SK-N-SH (cell line): ENCODE results near the gene USP28. TPM values are rescaled to one million over a fixed set of nuclear protein-coding genes. Genes with fewer than 3 reads are reported as not detected.

Experiments
- CTCF ChIA-PET: fragments of 300-600, 350-600 bp; formaldehyde crosslinking; extraction: SDS; loops from one replicate; lab custom pipeline; 2021; lab: Yijun Ruan, JAX
- POLR2A ChIA-PET: fragments of 350-600 bp; sonication (Branson Sonifier 250); formaldehyde crosslinking; extraction: SDS; loops from one replicate; lab custom pipeline; 2020; ENCODE audit warnings: antibody characterized with exemption, inconsistent platforms; lab: Yijun Ruan, JAX
- DNase-seq: peaks from one replicate; pipeline ENCODE4 v3.0.0; 2012
- H2AFZ ChIP-seq: fragments of 200-600 bp; sonication (generic); 2 replicates; pipeline ENCODE4 v1.8.1; 2016; ENCODE audit warnings: antibody characterized with exemption, mild to moderate bottlenecking, low read depth
- H3F3A ChIP-seq: fragments of 200-600 bp; sonication (generic); replicated peaks from 2 replicates; pipeline ENCODE3; 2016; ENCODE audit warnings: antibody characterized with exemption, mild to moderate bottlenecking; ENCODE audit not compliant: insufficient read depth
- H3K27ac ChIP-seq, 2 experiments: fragments of 200-500 bp in 1 of 2; fragments of 200-600 bp in 1 of 2; sonication (Bioruptor generic) in 1 of 2; sonication (generic), shearing (Covaris generic) in 1 of 2; 2 replicates each; pipeline versions ENCODE4 v1.5.1 to v1.6.1; 2014 to 2016; ENCODE audit warnings: low read depth in 2 of 2, inconsistent platforms in 1 of 2, low read length in 1 of 2, mild to moderate bottlenecking in 1 of 2, mixed read lengths in 1 of 2
- H3K27me3 ChIP-seq: fragments of 200-600 bp; sonication (generic), shearing (Covaris generic); 2 replicates; pipeline ENCODE4 v1.6.1; 2016; ENCODE audit warnings: mixed run types; ENCODE audit not compliant: insufficient read depth
- H3K36me3 ChIP-seq, 2 experiments: fragments of 200-500 bp in 1 of 2; fragments of 200-600 bp in 1 of 2; sonication (Bioruptor generic) in 1 of 2; sonication (generic) in 1 of 2; replicated peaks in 1 of 2; 2 replicates each; pipeline versions ENCODE3 to v1.5.1; 2014 to 2016; ENCODE audit warnings: low read length in 1 of 2, mild to moderate bottlenecking in 1 of 2; ENCODE audit not compliant: insufficient read depth in 2 of 2, control insufficient read depth in 1 of 2
- H3K4me1 ChIP-seq, 2 experiments: fragments of 200-500 bp in 1 of 2; fragments of 200-600 bp in 1 of 2; sonication (Bioruptor generic) in 1 of 2; sonication (generic), shearing (Covaris generic) in 1 of 2; 2 replicates each; pipeline versions ENCODE4 v1.5.1 to v1.6.1; 2014 to 2016; ENCODE audit warnings: low read depth in 1 of 2, low read length in 1 of 2, mixed run types in 1 of 2; ENCODE audit not compliant: insufficient read depth in 2 of 2, control insufficient read depth in 1 of 2
- H3K4me2 ChIP-seq: fragments of 200-600 bp; sonication (generic), shearing (Covaris generic); 2 replicates; pipeline ENCODE4 v1.6.1; 2017; ENCODE audit warnings: mixed run types
- H3K4me3 ChIP-seq, 2 experiments: fragments of 200-500 bp in 1 of 2; fragments of 200-600 bp in 1 of 2; sonication (Bioruptor generic) in 1 of 2; sonication (generic), shearing (Covaris generic) in 1 of 2; 2 replicates each; pipeline versions ENCODE4 v1.5.1 to v1.8.1; 2014 to 2016; ENCODE audit warnings: low read depth in 2 of 2, inconsistent platforms in 1 of 2, low read length in 1 of 2, mild to moderate bottlenecking in 1 of 2, mixed read lengths in 1 of 2, moderate library complexity in 1 of 2
- H3K79me2 ChIP-seq: fragments of 200-600 bp; sonication (generic); 2 replicates; pipeline ENCODE4 v1.8.1; 2017; ENCODE audit warnings: mild to moderate bottlenecking; ENCODE audit not compliant: insufficient read depth
- H3K9ac ChIP-seq: fragments of 200-600 bp; sonication (generic); 2 replicates; pipeline ENCODE4 v1.6.1; 2017; ENCODE audit warnings: mixed run types
- H3K9me2 ChIP-seq: fragments of 200-600 bp; sonication (generic); 2 replicates; pipeline ENCODE4 v1.6.1; 2017; ENCODE audit warnings: mixed run types
- H3K9me3 ChIP-seq: fragments of 200-600 bp; sonication (generic); 2 replicates; pipeline ENCODE4 v1.6.1; 2017; ENCODE audit warnings: mixed run types, mild to moderate bottlenecking, moderate library complexity
- H4K20me1 ChIP-seq: fragments of 200-600 bp; sonication (generic); 2 replicates; pipeline ENCODE4 v1.6.1; 2017; ENCODE audit warnings: mild to moderate bottlenecking, mixed run types; ENCODE audit not compliant: insufficient read depth
- ELF1 ChIP-seq: IDR thresholded peaks from 2 replicates; pipeline ENCODE4 v1.4.0; 2012
- EP300 ChIP-seq, 2 experiments: IDR thresholded peaks; 2 replicates each; pipeline versions ENCODE4 v1.4.0 to v1.6.1; 2012; ENCODE audit warnings: borderline replicate concordance in 1 of 2, low read depth in 1 of 2, low read length in 1 of 2
- FOSL2 ChIP-seq: IDR thresholded peaks from 2 replicates; pipeline ENCODE4 v1.4.0; 2012; ENCODE audit warnings: low read depth, mild to moderate bottlenecking, moderate library complexity, borderline replicate concordance
- NFIC ChIP-seq: IDR thresholded peaks from 2 replicates; pipeline ENCODE4 v1.4.0; 2012; ENCODE audit warnings: borderline replicate concordance
- NRF1 ChIP-seq: IDR thresholded peaks from 2 replicates; pipeline ENCODE4 v1.6.1; 2012; ENCODE audit warnings: low read depth, mild to moderate bottlenecking, low read length
- RAD21 ChIP-seq: IDR thresholded peaks from 2 replicates; pipeline ENCODE4 v1.6.1; 2012; ENCODE audit warnings: mild to moderate bottlenecking, low read length
- RFX5 ChIP-seq: IDR thresholded peaks from 2 replicates; pipeline ENCODE4 v1.6.1; 2012; ENCODE audit warnings: mild to moderate bottlenecking, improper control_type of control experiment, low read length
- SMC3 ChIP-seq: IDR thresholded peaks from 2 replicates; pipeline ENCODE4 v1.6.1; 2012; ENCODE audit warnings: low read depth, low read length, improper control_type of control experiment
- TAF1 ChIP-seq: IDR thresholded peaks from 2 replicates; pipeline ENCODE4 v1.6.1; 2012; ENCODE audit warnings: low read depth, mild to moderate bottlenecking, low read length, moderate library complexity, borderline replicate concordance
- TEAD4 ChIP-seq: IDR thresholded peaks from 2 replicates; pipeline ENCODE4 v1.4.0; 2012; ENCODE audit warnings: mild to moderate bottlenecking, borderline replicate concordance; ENCODE audit not compliant: insufficient read depth
- WGBS: methylation state at CpG from one replicate; pipeline ENCODE4 v1.1.6; 2017; ENCODE audit warnings: low lambda C conversion rate; 5-methylcytosine and 5-hydroxymethylcytosine counted together
- polyA plus RNA-seq, 3 experiments: library from polyadenylated mRNA; depleted of rRNA; stranded (reverse); fragments of >200 nt; gene quantifications; 2 replicates each; pipeline ENCODE4 v1.2.3, GENCODE V29; 2012
- TF ChIP-seq, protein P1 (sequence below): fragments of 150-350 bp; IDR thresholded peaks from 2 replicates; pipeline ENCODE4 v1.6.1; 2016; ENCODE audit warnings: mild to moderate bottlenecking, low read depth, low read length
- TF ChIP-seq, protein P2 (sequence below): IDR thresholded peaks from 2 replicates; pipeline ENCODE4 v1.4.0; 2012; ENCODE audit warnings: low read depth, borderline replicate concordance
- TF ChIP-seq, protein P3 (sequence below): IDR thresholded peaks from 2 replicates; pipeline ENCODE4 v1.6.1; 2012; ENCODE audit warnings: mild to moderate bottlenecking, low read depth, low read length, moderate library complexity
- TF ChIP-seq, protein P4 (sequence below): fragments of 200-600 bp; sonication (generic); IDR thresholded peaks from 2 replicates; pipeline ENCODE4 v1.6.1; 2017; ENCODE audit warnings: antibody characterized with exemption, mild to moderate bottlenecking, moderate library complexity
- TF ChIP-seq, protein P5 (sequence below): IDR thresholded peaks from 2 replicates; pipeline ENCODE4; 2012

Gene USP28
- polyA plus RNA-seq, 1 of the 3 experiments (the other 2 are of a cell fraction) = 20.0 TPM

DNA sequence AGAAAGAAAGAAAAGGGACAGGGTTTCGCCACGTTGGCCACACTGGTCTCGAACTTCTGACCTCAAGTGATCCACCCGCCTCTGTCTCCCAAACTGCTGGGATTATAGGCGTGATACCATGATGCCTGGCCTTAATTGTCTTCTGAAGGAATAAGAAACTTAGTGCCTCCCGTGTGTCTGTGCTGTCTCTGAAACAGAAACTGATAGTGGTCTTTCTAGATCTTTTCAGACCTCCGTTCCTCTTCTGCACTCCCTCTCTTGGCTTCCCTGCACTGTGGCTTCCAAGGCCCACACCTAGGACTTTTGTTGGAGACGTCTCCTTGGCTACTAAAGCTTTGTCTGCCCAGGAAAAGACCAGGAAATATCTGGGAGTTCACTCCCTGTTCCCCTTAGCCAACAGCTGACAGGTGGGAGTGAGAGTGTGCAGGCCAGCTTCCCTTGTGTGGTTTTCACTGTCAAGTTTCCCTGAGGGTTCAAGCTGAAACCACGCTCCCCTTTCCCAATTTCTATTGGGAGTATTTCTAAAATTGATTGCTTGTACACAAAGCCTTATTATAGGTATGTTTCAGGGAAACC lies 19.1 kb upstream of the USP28 start:
- H3K9ac ChIP-seq = no peak overlapping the region
- CTCF ChIA-PET = interaction anchor here (1.3 to 11.6 kb wide), 7 partner anchors 11 to 368 kb away, joined by 3 to 376 read pairs (median 7); partner anchors contain the start of gene HTR3B
- H3K9me3 ChIP-seq = no peaks in the 10 kb centered on the region
- WGBS = 46% methylated on average over 9 of the region's 9 CpGs
- no peaks in the 10 kb centered on the region for H3K27me3 ChIP-seq
- H3K27ac ChIP-seq = no peak overlapping the region
- H3K79me2 ChIP-seq = no peaks in the 10 kb centered on the region
- no peak overlapping the region for H3K4me3 ChIP-seq
- no peaks in the 10 kb centered on the region for H3F3A ChIP-seq
- POLR2A ChIA-PET = no interaction called here
- TF ChIP-seq, protein P1, sequence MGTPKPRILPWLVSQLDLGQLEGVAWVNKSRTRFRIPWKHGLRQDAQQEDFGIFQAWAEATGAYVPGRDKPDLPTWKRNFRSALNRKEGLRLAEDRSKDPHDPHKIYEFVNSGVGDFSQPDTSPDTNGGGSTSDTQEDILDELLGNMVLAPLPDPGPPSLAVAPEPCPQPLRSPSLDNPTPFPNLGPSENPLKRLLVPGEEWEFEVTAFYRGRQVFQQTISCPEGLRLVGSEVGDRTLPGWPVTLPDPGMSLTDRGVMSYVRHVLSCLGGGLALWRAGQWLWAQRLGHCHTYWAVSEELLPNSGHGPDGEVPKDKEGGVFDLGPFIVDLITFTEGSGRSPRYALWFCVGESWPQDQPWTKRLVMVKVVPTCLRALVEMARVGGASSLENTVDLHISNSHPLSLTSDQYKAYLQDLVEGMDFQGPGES = no peak
- TF ChIP-seq TAF1 = no peak
- TF ChIP-seq SMC3 = no peak
- TF ChIP-seq, protein P2, sequence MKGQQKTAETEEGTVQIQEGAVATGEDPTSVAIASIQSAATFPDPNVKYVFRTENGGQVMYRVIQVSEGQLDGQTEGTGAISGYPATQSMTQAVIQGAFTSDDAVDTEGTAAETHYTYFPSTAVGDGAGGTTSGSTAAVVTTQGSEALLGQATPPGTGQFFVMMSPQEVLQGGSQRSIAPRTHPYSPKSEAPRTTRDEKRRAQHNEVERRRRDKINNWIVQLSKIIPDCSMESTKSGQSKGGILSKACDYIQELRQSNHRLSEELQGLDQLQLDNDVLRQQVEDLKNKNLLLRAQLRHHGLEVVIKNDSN = no peak
- no peak for DNase-seq
- H3K4me1 ChIP-seq = no peaks in the 10 kb centered on the region
- H4K20me1 ChIP-seq = no peaks in the 10 kb centered on the region
- no peaks in the 10 kb centered on the region for H3K9me2 ChIP-seq
- no peaks in the 10 kb centered on the region for H3K36me3 ChIP-seq
- no peak overlapping the region for H3K4me2 ChIP-seq
- no peak overlapping the region for H2AFZ ChIP-seq

DNA sequence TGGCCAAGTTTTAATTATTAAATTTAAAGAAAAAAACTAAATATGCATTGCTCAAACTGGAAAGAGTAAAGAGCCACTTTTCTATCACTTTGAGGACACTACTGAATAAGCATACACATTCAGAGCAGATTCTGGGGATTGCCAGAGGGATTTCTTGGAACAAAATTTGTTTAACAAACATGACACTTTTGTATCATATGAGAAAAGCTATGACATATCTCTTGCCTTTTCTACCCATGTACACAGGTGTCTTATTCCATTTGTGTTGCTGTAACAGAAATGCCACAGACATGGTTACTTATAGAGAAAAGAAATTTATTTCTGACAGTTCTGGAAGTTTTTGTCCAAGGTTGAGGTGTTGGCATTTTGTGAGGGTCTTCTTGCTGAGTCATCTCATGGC lies 13.5 kb upstream of the USP28 start:
- ChIA-PET POLR2A (no interaction called here), CTCF (interaction anchor here (2.8 kb wide), 1 partner anchor 372 kb away, joined by 15 read pairs; no protein-coding TSS in a partner anchor)
- Histone ChIP-seq H3K4me2 (no peak overlapping the region), H3K9ac (no peak overlapping the region), H3K9me3 (no peaks in the 10 kb centered on the region), H3K36me3 (no peaks in the 10 kb centered on the region), H3K79me2 (no peaks in the 10 kb centered on the region), H4K20me1 (no peaks in the 10 kb centered on the region), H3K27me3 (no peaks in the 10 kb centered on the region), H2AFZ (no peak overlapping the region), H3K9me2 (no peaks in the 10 kb centered on the region), H3F3A (no peaks in the 10 kb centered on the region), H3K27ac (no peak overlapping the region), H3K4me3 (no peak overlapping the region), H3K4me1 (no peaks in the 10 kb centered on the region)
- no peak for TF ChIP-seq NRF1
- TF ChIP-seq EP300 (IDR thresholded peaks at IDR 0.05; ENCODE audit: borderline replicate concordance in 1 of 2, low read depth in 1 of 2, low read length in 1 of 2) = no peak
- TF ChIP-seq, protein P1 = no peak
- no peak for TF ChIP-seq FOSL2
- TF ChIP-seq, protein P3, sequence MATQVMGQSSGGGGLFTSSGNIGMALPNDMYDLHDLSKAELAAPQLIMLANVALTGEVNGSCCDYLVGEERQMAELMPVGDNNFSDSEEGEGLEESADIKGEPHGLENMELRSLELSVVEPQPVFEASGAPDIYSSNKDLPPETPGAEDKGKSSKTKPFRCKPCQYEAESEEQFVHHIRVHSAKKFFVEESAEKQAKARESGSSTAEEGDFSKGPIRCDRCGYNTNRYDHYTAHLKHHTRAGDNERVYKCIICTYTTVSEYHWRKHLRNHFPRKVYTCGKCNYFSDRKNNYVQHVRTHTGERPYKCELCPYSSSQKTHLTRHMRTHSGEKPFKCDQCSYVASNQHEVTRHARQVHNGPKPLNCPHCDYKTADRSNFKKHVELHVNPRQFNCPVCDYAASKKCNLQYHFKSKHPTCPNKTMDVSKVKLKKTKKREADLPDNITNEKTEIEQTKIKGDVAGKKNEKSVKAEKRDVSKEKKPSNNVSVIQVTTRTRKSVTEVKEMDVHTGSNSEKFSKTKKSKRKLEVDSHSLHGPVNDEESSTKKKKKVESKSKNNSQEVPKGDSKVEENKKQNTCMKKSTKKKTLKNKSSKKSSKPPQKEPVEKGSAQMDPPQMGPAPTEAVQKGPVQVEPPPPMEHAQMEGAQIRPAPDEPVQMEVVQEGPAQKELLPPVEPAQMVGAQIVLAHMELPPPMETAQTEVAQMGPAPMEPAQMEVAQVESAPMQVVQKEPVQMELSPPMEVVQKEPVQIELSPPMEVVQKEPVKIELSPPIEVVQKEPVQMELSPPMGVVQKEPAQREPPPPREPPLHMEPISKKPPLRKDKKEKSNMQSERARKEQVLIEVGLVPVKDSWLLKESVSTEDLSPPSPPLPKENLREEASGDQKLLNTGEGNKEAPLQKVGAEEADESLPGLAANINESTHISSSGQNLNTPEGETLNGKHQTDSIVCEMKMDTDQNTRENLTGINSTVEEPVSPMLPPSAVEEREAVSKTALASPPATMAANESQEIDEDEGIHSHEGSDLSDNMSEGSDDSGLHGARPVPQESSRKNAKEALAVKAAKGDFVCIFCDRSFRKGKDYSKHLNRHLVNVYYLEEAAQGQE = no peak
- TF ChIP-seq NFIC = no peak
- TF ChIP-seq, protein P4, sequence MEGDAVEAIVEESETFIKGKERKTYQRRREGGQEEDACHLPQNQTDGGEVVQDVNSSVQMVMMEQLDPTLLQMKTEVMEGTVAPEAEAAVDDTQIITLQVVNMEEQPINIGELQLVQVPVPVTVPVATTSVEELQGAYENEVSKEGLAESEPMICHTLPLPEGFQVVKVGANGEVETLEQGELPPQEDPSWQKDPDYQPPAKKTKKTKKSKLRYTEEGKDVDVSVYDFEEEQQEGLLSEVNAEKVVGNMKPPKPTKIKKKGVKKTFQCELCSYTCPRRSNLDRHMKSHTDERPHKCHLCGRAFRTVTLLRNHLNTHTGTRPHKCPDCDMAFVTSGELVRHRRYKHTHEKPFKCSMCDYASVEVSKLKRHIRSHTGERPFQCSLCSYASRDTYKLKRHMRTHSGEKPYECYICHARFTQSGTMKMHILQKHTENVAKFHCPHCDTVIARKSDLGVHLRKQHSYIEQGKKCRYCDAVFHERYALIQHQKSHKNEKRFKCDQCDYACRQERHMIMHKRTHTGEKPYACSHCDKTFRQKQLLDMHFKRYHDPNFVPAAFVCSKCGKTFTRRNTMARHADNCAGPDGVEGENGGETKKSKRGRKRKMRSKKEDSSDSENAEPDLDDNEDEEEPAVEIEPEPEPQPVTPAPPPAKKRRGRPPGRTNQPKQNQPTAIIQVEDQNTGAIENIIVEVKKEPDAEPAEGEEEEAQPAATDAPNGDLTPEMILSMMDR = no peak
- TF ChIP-seq ELF1 = no peak
- TF ChIP-seq RFX5 = no peak
- no peak for TF ChIP-seq RAD21
- TF ChIP-seq, protein P5, sequence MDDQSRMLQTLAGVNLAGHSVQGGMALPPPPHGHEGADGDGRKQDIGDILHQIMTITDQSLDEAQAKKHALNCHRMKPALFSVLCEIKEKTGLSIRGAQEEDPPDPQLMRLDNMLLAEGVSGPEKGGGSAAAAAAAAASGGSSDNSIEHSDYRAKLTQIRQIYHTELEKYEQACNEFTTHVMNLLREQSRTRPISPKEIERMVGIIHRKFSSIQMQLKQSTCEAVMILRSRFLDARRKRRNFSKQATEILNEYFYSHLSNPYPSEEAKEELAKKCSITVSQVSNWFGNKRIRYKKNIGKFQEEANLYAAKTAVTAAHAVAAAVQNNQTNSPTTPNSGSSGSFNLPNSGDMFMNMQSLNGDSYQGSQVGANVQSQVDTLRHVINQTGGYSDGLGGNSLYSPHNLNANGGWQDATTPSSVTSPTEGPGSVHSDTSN = no peak
- TF ChIP-seq TEAD4 = no peak
- no peak for DNase-seq
